ENCODE data around the gene RNF220.
"Not testable (repeated sequence)": the region's sequence is repeated elsewhere in the genome, so short reads cannot be mapped to it uniquely, and the experiment has no call there.

RNF220 gene

DNA sequence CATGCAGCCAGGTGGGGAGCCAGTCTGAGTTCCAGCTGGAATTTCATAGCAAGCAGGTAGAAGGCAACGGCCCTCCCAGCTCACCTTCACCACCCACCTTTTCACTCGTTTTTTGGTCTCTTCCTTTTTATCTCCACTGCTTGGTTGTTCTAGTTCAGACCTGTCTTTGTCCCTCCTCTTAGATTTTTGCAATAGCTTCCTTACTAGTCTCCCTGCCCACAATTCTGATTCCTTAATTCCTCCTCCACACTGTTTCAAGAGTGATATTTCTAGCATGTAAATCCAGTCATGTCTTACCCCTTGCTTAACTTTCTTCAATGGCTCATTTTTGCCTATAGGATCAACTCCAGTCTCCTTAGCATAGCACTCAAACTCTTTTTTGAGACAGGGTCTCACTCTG, 149.7 kb downstream of the RNF220 start:
- no peak for DNase-seq

DNA sequence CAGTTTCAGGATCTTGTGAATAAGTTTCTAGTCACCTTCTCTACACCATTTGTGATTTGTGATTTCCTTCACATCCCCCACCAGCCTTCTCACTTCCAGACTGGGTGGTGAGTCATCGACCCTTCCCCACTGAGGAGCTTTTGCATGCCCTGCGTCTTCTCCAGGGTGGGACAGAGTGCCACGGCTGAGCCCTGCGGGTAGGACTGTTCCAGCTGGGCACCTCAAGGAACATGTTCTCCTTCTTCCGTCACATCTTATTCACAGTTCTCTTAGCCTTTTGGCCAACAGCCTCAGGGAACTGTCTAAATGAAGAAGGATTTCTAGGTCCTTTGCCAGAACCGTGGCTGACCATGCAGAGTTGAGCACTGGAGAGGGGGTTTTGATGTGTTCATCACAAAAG, 152.7 kb downstream of the RNF220 start:
- no peak for DNase-seq

GRCh38 chr1:44558883-44559282, 153.8 kb downstream of the RNF220 start:
- no peak for DNase-seq

DNA sequence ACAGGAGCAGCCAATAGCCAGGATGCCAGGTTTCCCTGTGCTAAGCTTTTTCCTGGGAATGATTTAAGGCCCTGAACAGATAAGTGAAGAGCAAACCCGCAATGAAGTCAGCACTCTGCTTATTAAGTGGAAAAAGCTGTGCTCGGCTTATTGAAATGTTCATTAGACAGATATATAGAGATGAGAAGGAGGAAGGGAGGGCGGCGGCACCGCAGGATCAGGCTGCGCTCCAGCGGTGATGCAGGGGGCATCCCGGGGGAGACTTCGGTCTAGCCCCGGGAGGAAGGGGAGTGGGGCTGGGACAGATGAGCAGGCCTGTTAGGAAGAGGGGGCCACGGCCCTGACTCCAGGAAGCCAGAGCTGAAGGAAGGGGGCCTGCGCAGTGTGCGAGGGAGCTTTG, 154.3 kb downstream of the RNF220 start:
- no peak for DNase-seq

- DNase-seq: no peak
Observed at GRCh38 chr1:44559913-44560312, 154.9 kb downstream of the RNF220 start.

- DNase-seq: not testable (repeated sequence)
Observed at GRCh38 chr1:44560696-44561095, 155.6 kb downstream of the RNF220 start.

- DNase-seq: no peak
Observed at GRCh38 chr1:44565259-44565750, 160.2 kb downstream of the RNF220 start.

DNA sequence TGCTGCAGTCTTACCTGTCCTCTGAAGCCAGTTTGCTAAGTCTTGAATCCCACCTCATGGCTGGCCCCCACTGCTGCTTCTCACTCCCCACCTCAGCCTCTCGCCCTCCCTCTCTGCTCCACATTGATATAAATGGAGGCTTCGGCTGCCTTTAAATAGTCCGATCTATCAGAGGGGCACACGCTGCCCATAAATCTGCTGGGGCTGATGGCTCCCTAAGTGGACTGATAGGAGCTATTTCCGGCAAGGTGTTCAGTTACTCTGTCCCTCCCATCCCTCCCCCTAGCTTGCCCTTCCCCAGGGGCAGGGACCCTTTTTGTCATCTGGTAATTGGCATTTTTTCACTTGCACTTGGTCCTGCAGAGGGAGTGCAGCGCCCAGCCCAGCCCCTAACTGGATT, 160.8 kb downstream of the RNF220 start:
- no peak for DNase-seq

GRCh38 chr1:44566281-44567046, 161.4 kb downstream of the RNF220 start:
- no peak for DNase-seq

GRCh38 chr1:44568128-44568900, 163.3 kb downstream of the RNF220 start:
- no peak for DNase-seq

- no peak for DNase-seq
Observed at GRCh38 chr1:44569491-44569890, 164.4 kb downstream of the RNF220 start.

DNA sequence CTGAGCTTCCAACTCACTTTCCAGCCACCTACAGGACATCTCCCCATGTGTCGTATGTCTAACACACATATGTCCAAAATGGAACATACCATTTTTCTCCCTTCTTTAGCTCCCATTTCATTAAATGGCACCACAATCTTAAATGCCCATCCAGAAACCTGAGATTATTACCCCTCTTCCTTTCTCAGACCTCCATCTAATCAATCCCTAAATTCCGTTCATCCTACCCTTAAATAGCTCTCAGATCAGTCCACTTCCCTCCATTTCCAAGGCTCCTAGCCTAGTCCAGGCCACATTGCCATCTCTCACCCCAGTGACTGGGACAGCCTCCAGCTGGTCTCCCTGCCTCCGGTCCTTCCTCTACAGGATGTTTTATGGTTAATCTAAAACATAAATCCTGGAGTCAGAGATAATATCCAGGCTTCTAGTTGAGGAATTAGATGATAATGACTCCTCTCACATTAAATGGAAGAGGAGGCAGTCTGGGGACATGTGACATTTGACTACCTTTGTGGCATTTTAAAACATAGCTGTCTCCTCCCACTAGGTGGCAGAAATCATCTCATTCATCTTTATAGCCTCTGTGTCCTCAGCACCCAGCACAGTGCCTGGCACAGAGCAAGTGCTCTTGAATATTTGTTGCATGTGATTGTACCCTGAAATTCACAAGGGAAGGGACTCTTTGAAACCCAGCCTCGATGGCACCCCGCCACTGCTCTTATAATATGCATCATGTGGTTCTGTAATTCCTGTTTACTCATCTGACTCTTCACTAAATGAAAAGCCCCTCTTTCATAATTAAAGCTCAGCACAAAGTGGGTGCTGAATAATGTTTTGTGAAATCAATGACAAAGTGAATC, 166.9 kb downstream of the RNF220 start:
- no peak for DNase-seq

DNA sequence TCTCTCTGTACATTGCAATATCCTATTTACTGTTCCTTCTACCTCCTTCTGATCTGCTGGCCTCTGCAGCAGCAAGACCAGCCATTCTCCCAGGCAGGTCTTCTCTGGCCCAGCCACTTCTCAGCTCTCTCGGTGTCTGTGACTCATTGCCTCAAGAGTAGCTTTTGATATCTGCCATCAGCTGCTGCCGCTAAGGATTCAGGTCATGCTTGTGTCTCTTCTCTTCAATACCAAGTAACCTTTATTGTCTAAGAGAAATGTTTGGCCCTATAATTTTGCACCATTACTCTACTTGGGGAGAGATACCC, 167.5 kb downstream of the RNF220 start:
- DNase-seq: no peak

DNA sequence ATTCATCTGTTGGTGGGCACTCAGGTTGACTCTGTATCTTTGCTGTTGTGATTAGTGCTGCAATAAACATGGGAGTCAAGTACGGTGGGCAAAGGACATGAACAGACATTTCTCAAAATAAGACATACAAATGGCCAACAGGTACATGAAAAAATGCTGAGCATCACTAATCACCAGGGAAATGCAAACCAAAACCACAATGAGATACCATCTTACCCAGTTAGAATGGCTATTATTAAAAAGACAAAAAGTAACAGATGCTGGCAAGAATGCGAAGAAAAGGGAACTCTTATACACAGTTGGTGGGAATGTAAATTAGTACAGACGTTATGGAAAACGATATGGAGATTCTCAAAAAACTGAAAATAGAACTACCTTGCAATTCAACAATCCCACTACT, 170.3 kb downstream of the RNF220 start:
- no peak for DNase-seq

DNA sequence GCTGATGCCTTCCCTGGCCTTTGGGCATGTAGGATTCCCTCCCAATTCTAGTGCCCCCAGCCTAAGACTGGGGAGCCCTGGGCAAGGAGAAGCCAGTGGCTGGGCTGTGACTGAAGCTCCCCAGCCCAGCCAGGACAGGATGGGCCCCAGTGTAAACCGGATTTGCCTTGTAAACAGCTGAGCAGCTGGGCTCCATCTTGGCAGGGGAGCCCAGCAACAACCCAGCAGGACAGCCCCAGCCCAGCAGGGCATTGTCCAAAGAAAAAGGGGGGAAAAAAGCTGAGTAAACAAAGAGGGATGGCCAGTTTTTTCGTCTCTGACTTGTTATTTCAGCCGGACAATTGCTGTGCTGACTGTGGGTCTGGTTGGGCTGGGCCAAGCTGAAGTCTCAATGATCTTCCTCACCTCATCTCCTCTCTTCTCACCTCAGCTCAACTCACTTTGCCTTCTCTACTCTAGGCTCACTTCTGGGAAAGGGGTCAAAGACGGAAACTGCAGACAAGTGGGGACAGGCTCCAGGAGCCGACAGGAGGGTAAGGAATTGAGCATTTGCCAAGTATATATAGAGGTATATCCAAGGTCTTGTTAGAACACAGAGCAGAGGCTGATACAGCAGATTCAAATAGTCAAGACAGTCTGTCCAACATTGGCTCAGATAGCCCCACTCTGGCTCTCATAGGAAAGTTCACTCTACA, 171.5 kb downstream of the RNF220 start:
- DNase-seq: peak; percentile 49

DNA sequence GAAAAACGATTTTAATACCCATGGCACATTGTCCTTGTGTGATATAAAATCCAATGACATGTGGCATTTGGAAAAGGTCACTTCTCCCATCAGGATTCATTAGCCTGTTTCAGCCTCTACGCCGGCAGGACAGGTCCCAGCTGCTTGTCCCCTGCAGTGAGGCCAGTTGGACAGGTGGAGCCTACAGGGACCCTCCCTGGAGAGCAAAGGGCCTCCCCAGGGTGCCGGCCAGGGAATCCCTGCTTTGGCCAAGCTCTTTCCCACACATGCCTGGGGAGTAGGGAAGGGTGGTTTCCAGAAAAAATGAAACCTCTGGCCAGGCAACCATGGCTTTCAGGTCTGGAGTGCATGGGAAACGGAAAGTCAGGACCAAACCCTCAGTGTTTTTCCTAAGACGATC, 176.2 kb downstream of the RNF220 start:
- no peak for DNase-seq

DNA sequence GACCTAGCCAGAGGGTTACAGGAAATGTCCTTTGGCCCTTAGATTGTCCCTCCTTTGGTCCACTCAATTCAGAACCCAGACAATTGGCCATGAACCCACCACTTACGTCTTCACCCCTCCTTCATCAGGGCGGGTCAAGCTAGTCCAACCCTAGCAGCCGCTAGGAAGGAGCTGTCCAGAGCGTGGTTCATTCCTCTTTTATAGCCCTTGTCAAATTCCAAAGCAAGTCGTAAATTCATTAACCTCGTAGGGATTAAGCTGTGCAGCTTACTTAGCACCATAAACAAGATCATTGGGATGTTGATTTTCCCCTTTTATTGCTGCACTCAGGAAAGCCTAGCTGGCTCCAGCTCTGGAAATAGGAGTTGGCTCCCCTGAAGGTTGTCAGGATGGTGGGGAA, 179.1 kb downstream of the RNF220 start:
- no peak for DNase-seq

DNA sequence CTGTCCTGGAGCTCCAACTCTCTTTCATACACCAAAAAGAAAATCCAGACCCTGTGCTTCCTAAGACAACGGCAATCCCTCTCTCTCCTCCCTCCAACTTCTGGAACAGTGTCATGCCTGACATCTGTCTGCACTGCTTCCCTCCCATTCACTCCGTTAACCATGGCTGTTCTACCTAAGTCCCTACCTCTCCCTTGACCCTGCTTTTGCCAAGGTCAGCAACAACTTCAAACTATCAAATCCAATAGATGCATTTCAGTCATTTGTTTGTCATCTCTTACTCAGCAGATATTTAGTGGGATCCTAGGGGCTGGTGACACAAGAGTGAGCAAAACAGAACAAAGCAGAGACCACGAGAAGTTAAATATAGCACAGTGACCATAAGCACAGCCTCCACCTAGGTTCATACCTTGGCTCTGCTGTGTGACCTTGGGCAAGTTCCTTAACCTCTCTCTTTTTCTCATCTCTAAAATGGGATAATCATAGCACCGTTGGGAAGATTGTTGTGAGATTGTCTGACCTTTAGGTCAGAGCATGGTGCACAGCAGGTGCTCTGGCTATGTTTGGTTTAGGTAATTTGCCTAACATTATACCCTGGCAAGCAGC, 180.4 kb downstream of the RNF220 start:
- DNase-seq: no peak

DNA sequence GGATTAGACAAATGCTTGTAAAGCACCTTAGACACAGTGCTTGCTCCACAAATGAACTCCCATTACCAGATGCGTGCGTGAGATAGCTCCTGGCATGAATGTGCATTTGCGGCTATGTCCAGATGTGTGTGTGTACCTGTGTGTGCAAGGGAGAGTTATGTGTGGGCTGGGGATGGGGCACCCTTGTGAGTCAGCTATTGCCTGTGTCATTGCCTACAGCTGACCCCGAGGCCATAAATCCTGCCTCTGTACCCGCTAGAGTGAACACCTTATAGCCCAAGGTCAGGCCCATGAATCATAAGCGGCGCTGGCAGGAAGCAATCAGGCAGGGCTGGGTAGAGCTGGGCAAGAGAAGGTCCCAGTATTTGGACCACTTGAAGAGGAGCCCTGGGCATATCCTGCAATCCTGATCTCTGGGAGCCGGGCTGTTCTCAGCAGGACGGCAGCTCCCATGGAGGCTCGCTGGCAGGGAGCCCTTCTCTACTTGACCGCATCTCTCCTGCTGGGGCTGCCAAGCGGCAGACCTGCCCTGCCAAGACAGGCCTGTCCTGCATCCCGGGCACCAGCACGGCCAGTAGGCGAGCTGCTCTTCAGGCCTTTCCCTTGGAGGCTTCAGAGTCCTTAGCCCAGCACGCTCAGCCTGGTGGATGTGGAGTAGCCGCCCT, 182.9 kb downstream of the RNF220 start:
- DNase-seq: no peak

- DNase-seq: no peak
Observed at GRCh38 chr1:44588551-44589210, 183.6 kb downstream of the RNF220 start.

- DNase-seq: no peak
Observed at GRCh38 chr1:44590475-44590874, 185.4 kb downstream of the RNF220 start.

All from NCI-H774 (cell line).